ENCODE measurements around the gene LSAMP.

DNA sequence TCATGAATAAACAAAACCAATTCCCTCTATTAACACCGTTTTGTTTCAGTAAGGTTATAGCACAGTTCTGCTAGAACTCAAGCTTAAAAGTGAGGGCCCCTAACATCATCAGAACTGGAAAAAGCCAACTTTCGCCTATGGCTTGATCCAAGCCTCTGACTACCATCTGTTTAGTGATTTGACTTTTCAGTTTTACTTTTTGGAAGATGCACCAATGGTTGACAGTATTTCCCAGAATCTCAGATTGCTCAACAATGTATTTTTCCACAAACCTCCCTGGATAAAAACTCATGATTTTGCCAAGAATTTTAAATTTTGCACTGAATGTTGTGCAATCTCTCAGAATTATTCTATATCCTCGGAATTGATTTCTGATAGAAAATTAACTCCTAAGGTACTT, 190.7 kb downstream of the LSAMP start:
- TF ChIP-seq, protein P1, sequence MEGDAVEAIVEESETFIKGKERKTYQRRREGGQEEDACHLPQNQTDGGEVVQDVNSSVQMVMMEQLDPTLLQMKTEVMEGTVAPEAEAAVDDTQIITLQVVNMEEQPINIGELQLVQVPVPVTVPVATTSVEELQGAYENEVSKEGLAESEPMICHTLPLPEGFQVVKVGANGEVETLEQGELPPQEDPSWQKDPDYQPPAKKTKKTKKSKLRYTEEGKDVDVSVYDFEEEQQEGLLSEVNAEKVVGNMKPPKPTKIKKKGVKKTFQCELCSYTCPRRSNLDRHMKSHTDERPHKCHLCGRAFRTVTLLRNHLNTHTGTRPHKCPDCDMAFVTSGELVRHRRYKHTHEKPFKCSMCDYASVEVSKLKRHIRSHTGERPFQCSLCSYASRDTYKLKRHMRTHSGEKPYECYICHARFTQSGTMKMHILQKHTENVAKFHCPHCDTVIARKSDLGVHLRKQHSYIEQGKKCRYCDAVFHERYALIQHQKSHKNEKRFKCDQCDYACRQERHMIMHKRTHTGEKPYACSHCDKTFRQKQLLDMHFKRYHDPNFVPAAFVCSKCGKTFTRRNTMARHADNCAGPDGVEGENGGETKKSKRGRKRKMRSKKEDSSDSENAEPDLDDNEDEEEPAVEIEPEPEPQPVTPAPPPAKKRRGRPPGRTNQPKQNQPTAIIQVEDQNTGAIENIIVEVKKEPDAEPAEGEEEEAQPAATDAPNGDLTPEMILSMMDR (IDR thresholded peaks at IDR 0.05): no peak
- TF ChIP-seq POLR2A (IDR thresholded peaks at IDR 0.05): no peak
